Measurements from ENCODE around the gene ASTN2. TPM values are rescaled to one million over a fixed set of nuclear protein-coding genes. Genes with fewer than 3 reads are reported as not detected.

The ASTN2 gene
- total and polyA plus RNA-seq, 7 donors: 0.60 to 7.5 (median 2.2) TPM

GRCh38 chr9:117088786-117089185 lies 326.1 kb downstream of the ASTN2 start:
- Histone ChIP-seq H3K9me3 (no peaks in the 10 kb centered on the region), H3K36me3 (no peaks in the 10 kb centered on the region), H3K4me1 (peaks cover 0 to 15% (median 10%) of the 10 kb centered on the region in 4 donors), H3K27me3 (no peaks in the 10 kb centered on the region), H3K4me3 (no peak overlapping the region), H3K27ac (no peak overlapping the region)
- no peak for DNase-seq
- intact Hi-C loops (cut with DNase I): no loop called here
- 62 to 76% methylated on average over 6 of the region's 6 CpGs for WGBS, 2 donors
- TF ChIP-seq POLR2AphosphoS5 (IDR thresholded peaks at IDR 0.05): no peak

- no peaks in the 10 kb centered on the region for H3K36me3 ChIP-seq
- intact Hi-C loops (cut with DNase I): no loop called here
- H3K4me1 ChIP-seq: peaks cover 0 to 8% (median 4%) of the 10 kb centered on the region in 4 donors
- no peak overlapping the region for H3K27ac ChIP-seq
- H3K27me3 ChIP-seq: no peaks in the 10 kb centered on the region
- H3K4me3 ChIP-seq: no peak overlapping the region
- no peak for TF ChIP-seq POLR2AphosphoS5 (IDR thresholded peaks at IDR 0.05)
- TF ChIP-seq POLR2A (IDR thresholded peaks at IDR 0.05): no peak
- TF ChIP-seq, protein P1, sequence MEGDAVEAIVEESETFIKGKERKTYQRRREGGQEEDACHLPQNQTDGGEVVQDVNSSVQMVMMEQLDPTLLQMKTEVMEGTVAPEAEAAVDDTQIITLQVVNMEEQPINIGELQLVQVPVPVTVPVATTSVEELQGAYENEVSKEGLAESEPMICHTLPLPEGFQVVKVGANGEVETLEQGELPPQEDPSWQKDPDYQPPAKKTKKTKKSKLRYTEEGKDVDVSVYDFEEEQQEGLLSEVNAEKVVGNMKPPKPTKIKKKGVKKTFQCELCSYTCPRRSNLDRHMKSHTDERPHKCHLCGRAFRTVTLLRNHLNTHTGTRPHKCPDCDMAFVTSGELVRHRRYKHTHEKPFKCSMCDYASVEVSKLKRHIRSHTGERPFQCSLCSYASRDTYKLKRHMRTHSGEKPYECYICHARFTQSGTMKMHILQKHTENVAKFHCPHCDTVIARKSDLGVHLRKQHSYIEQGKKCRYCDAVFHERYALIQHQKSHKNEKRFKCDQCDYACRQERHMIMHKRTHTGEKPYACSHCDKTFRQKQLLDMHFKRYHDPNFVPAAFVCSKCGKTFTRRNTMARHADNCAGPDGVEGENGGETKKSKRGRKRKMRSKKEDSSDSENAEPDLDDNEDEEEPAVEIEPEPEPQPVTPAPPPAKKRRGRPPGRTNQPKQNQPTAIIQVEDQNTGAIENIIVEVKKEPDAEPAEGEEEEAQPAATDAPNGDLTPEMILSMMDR (IDR thresholded peaks at IDR 0.05): no peak
- TF ChIP-seq EP300 (IDR thresholded peaks at IDR 0.05): no peak
- DNase-seq: no peak
- 54 to 72% methylated on average over 4 of the region's 4 CpGs for WGBS, 2 donors
- H3K9me3 ChIP-seq: no peaks in the 10 kb centered on the region
Measured at GRCh38 chr9:117088140-117088539, 326.7 kb downstream of the ASTN2 start.

- no peaks in the 10 kb centered on the region for H3K4me1 ChIP-seq
- intact Hi-C loops (cut with DNase I): no loop called here
- no peak for TF ChIP-seq EP300 (IDR thresholded peaks at IDR 0.05)
- TF ChIP-seq, protein P1 (IDR thresholded peaks at IDR 0.05): no peak
- TF ChIP-seq POLR2A (IDR thresholded peaks at IDR 0.05): no peak
- TF ChIP-seq POLR2AphosphoS5 (IDR thresholded peaks at IDR 0.05): no peak
- H3K9me3 ChIP-seq: no peaks in the 10 kb centered on the region
- DNase-seq: no peak
- no peaks in the 10 kb centered on the region for H3K27me3 ChIP-seq
- H3K36me3 ChIP-seq: no peaks in the 10 kb centered on the region
- no peak overlapping the region for H3K4me3 ChIP-seq
- H3K27ac ChIP-seq: no peak overlapping the region
- WGBS, 2 donors: 70 to 81% methylated on average over 4 of the region's 4 CpGs
Measured at GRCh38 chr9:117084221-117084620, 330.6 kb downstream of the ASTN2 start.

DNA sequence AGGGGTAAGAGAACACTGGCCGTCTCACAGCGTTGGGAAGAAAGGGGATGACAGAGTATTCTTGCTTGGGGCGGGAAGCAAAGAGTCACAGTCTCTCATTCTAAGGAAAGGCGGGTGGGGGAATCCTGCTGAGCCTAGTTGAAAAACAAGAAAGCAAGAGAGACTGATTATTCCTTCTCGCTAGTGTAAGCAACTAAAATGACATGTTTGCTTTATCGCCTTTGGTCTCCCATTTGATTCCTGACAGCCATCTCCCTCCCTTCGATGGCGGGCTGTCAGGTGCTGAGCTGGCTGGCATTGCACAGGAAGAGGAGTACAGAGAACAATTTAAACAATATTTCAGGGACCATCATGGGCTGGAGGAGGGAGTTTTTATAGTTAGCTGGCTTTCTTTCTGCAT lies 331.3 kb downstream of the ASTN2 start:
- Histone ChIP-seq H3K4me3 (no peak overlapping the region), H3K27me3 (no peaks in the 10 kb centered on the region), H3K9me3 (no peaks in the 10 kb centered on the region), H3K4me1 (no peaks in the 10 kb centered on the region), H3K27ac (no peak overlapping the region), H3K36me3 (no peaks in the 10 kb centered on the region)
- DNase-seq: no peak
- intact Hi-C loops (cut with DNase I): no loop called here
- no peak for TF ChIP-seq POLR2AphosphoS5 (IDR thresholded peaks at IDR 0.05)
- TF ChIP-seq EP300 (IDR thresholded peaks at IDR 0.05): no peak
- TF ChIP-seq, protein P1 (IDR thresholded peaks at IDR 0.05): no peak
- no peak for TF ChIP-seq POLR2A (IDR thresholded peaks at IDR 0.05)
- whole genome bisulfite sequencing, 2 donors: 62 to 71% methylated on average over 8 of the region's 8 CpGs

DNA sequence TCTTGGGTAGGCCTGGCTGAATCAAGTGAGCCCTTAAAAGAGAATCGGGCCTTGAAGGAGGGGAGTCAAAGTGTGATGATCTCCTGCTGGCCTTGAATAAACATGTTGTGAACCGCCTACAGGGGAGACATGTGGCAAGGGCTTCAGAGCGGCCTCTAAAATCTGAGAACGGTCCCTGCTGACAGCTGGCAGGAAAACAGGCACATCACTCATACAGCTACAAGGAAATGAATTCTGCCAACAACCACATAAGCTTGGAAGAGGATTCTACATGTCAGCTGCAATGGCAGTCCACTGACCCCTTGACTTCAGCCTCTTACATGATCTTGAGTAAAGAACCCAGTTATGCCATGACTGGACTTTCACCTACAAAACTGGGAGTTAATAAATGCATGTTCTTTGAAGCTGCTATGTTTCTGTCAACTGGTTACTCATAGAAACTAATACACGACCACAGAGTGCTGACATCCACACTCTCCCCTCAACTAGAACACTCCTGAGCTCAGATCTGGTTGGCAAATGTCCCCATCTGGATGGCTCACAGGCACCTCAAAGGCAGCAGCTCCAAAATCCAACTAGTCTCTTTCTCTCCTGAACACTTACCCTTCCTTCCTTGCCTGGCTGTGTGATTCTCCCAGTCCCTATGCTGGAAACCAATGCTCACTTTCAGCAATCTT lies 333.1 kb downstream of the ASTN2 start:
- H3K27me3 ChIP-seq: no peaks in the 10 kb centered on the region
- WGBS, 2 donors: 25 to 53% methylated on average over 5 of the region's 5 CpGs
- H3K36me3 ChIP-seq: no peaks in the 10 kb centered on the region
- no peaks in the 10 kb centered on the region for H3K4me1 ChIP-seq
- H3K27ac ChIP-seq: no peak overlapping the region
- DNase-seq: no peak
- intact Hi-C loops (cut with DNase I): no loop called here
- H3K9me3 ChIP-seq: no peaks in the 10 kb centered on the region
- no peak overlapping the region for H3K4me3 ChIP-seq
- TF ChIP-seq POLR2A (IDR thresholded peaks at IDR 0.05) (no peak), POLR2AphosphoS5 (IDR thresholded peaks at IDR 0.05) (no peak), EP300 (IDR thresholded peaks at IDR 0.05) (no peak)
- TF ChIP-seq, protein P1 (IDR thresholded peaks at IDR 0.05): no peak

Measured in sigmoid colon (tissue), 7 donors.